GM10847 (cell line): ENCODE data around the gene AKAP9.

ENCODE experiments used
- POLR2A ChIP-seq: IDR thresholded peaks from 2 replicates; pipeline ENCODE4 v1.6.1; 2011; ENCODE audit not compliant: insufficient read length; ENCODE audit errors: extremely low read depth

AKAP9 gene

DNA sequence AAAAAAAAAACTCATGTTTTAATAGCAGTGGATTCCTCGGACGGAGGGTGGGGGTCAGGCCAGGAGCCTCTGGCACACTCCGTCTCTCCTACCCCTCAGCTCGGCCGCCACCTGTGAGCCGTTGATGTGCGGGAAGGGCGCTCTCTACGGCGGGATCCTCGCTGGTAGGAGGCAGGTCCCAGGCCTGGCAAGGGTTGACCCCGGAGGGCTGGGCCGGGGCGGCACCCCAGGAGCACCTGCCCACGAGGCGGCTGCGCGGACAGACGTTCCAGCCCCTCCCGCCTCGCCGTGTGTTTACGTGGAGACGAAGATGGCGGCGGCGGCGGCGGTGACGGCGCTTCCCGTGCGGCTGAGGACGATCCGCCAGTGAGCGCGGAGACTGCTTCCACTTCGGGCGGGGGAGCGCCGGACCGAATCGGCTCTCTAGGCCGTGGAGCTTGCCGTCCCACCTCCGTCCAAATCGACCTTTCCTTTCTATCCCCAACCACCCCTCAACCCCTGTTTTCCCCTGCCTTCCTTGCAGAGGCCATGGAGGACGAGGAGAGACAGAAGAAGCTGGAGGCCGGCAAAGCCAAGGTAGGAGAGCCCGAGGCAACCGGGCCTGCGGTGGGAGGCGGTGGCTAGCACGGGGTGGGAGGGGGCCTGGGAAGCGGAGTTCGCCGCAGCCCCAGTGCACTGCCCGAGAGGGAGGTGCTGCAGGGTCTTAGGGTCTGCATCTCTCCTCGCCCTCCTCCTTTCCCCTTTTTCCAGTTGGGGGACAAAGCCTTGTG is at the start of gene AKAP9:
Gene AKAP9, plus strand, starts transcription at position 291 of the 770 bp plus-strand sequence. Its CDS starts 238 bp downstream, at position 529.
- TF ChIP-seq POLR2A = peak; percentile 67

DNA sequence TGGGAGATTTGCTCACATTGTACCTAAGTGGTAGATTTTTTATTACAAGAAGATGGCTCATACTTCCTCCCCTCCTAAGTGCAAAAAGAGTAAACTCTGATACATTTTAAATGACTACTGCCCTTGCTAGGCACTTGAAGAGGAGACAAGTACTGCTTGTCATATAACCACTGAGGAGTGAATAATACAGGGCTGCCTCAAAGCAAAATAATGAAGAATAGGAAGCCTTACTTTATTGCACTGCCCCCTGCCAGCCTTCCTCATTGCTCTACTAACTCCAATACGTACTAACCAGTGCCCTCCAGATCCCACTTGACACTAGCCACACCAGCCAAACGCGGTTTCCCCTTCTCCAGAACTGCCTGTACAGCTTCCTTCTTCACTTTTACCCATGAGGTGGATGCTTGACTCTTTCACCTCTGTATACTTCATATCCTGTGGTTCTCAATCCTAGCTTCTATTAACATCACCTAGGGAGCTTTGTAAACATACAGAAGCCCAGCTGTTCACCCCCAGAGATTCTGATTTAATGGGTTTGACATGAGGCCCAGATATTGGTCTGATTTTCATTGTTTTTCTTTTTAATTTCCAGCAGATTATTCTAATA is 48.5 kb upstream of the AKAP9 start:
- no peak for TF ChIP-seq POLR2A

DNA sequence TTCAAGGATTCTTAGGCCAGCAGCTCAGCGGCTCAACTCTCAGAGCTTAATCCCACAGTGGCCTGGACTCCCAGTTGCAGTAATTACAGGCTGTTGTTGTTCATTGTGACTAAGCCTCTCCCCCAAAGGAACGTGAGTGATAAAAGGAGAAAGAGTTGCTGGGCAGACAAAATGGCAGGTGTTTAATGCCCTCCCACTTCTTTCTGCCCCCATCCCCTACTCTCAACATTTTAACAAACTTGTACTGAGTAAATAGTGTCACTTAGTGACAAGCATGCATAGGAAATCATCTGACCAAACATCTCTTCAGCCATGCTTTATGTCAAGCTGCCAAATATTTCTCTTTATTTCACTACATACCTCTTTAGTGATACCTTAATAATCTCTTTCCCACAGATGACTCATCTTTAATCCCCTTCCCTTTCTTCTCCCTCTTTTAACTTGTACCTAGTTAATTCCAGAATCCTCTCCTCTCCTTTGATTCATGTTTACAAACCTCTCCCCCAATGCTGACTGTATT is 47.8 kb upstream of the AKAP9 start:
- TF ChIP-seq POLR2A = no peak

DNA sequence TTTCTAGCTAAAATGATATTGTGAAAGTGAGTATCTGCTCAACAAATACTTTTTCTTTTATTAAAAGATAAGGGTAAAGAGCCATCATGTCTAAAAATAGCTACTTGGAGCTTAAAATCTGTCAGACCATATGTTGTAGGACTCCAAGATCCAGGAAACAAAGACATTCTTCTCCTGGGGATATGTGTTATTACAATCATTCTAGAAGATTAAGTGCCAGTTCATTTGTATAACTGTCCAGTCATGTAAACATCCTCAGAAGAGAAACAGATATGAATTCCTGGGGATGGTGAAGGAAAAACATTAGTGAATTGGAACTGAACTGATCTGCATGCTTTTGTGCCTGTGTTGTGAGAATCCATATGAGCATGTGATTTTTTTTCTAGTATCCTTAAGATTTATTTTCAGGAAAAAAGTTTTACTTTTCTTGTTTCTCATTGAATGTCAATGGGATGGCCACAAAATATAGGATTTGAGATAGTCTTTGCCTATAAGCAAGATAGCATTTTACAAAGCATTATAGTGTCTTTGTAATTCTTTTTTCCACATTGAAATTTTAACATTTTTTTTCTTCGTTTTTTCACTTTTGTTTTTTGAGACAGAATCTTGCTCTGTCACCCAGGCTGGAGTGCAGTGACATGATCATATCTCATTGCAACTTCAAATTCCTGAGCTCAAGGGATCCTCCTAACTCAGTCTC is 45.7 kb upstream of the AKAP9 start:
- no peak for TF ChIP-seq POLR2A

DNA sequence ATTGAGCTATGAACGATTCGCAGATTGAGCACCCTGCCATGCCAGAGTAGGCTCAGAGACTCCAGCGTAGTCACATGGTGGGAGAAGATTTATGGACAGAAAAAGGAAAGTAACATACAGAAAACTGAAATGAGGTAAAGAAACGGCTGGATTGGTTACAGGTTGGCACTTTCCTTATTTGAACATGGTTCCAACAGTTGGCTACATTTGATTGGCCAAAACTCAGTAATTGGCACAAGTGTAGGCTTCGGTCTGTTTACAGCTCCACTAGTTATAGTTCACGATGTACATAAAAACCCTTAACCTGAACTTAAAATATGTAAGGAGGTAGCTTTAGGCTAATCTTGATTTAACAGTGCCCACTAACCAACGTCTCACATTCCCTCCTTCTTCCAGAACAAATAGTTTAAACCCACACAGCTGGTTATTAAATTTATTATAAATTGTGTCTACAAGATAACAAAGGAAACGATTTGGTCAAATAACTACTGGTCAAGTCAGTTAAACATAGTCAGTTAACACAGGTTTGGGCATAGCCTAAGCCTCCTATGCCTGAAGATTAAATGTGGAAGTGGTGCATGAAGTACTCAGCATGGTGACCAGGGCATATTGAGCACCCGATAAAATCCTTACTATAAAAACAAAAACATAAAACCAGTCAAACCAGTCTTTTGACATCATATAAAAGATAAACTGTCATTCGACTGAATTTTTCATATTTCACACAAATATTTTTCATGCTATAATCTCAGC is 42.2 kb upstream of the AKAP9 start:
- no peak for TF ChIP-seq POLR2A

DNA sequence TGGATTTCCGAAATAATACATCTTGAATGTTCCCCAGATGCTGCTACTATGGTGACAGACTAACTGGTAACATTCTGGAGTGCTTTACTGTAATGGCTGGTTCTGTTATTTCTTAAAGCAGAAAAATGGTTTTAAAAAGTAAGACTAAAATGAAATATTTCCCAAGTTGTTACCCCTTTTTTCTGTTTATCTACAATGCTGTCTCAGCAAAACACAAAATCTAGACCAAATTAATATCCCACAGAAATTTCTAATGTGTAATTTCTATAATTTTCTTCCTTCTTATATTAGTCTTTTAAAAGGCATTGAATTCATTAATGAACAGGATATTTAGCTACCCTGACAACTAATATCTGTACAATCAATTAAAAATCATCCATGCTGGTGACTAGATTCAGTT is 41.1 kb upstream of the AKAP9 start:
- TF ChIP-seq POLR2A = no peak

DNA sequence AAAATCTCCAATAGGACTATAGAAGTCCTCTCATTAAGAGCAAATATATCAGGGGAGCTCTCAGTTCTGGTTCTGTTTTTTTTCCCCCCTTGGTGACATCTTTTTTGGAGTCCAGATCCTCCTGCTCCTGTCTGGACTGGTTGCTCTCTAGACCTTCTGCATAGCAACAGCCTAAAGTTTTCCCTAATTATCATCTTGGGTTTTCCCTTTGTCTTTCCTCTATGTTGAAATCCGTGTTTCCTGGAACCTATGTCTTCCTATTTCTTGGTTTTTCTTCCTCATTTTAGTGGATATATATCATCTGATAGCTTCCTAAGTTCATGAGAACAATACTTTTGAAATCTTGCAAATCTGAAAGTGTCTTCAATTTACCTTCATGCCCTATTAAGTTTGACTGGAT is 30.5 kb upstream of the AKAP9 start:
- TF ChIP-seq POLR2A = no peak

DNA sequence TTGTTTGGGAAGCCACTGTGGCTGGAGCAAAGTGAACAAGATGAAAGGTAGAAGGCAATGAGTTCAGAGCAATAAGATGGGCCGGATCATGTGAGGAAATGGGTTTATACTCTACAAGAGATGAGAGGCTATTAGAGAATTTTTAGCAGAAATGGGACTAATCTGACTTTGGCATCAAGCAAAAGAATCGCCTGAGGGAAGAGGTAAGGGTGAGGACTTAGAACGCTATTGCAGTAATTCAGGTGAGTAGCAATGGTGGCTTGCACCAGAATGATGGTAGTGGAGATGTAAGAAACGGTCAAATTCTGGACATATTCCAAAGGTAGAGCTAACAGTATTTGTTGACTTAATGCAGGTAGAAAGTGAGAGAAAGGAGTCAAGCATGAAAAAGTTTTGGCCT is 29.5 kb upstream of the AKAP9 start:
- TF ChIP-seq POLR2A = no peak

DNA sequence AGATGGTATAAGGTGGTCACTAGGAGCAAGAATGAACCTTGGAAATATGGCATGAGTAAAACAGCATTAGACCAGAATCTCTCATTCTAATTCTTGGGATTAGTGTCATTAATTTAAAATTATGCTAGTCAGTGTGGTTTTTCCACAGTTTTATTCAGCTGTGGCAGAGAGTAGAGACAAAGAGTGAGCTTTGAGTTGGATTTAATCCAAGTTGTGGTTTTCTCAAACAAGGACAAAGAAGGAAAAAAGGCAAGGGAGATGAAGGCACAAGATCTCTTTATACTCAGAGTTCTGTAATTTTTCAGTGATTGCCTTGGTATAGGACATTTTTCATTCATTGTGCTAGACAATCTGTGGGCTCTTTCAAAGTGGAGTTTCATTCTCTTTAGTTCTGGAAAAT is 28.2 kb upstream of the AKAP9 start:
- no peak for TF ChIP-seq POLR2A

DNA sequence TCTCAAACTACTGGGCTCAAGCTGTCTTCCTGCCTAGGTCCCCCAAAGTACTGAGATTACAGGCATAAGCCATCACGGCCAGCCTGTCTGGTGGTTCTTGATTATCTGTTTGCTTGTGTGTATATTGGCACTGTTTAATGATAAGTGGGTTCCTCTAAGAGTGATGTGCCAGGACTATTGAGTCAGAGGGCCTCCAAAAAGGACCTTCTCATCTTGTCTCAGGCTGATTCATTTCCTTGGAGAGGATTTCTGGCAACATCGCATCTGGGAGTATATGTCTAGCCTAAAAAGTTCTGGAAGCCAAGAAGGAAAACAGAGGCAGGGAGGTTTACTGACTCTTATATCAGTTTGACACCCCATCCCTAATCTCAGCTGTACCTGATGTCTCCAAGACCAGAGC is 27.1 kb upstream of the AKAP9 start:
- TF ChIP-seq POLR2A = no peak

DNA sequence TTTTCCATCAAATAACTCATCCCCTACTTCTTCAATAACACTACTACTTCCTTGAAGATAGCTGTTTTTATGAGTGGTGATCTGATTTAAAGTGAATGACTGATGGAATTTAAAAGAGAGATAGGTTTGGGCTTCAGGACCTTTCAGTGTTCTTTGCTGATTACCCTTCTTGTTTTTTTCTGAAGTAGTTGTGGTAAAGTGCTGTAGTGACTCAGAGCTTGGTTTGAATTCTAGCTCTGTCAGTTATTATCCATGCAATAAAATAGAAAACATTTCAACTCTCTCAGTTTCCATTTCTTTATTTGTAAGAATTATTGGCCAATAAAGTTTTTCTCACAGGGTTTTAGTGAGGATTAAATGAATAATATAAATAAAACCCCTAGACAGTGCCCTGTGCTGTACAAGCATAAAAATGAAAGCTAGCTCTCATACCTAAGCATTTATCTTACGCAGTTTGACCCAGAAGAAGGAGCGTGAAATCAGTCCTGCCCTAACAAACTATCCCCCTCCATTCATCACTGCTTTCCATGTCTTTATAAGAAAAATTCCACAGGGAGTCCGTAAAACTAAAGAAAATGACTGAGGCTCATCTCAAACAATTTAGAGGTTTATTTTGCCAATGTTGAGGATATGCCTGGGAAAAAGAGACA is 25.1 kb upstream of the AKAP9 start:
- TF ChIP-seq POLR2A = no peak

DNA sequence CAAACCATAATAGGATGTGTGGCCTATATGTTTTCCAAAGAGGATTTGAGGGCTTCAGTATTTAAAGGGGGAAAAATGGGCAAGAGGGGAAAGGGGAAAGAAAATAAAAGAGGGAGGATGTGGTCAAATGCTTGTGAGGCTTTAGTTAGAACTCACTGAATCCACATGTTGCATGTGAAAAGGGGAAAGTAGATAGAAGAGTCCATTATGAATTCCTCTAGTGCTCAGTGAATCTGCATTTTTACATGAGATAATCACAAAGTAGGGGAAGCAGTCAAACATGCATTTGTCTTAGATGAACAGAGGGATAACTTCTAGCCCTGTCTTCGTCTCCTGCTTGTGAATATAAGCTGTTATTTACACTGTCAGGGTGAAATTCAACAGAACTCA is 24.6 kb upstream of the AKAP9 start:
- TF ChIP-seq POLR2A = no peak

DNA sequence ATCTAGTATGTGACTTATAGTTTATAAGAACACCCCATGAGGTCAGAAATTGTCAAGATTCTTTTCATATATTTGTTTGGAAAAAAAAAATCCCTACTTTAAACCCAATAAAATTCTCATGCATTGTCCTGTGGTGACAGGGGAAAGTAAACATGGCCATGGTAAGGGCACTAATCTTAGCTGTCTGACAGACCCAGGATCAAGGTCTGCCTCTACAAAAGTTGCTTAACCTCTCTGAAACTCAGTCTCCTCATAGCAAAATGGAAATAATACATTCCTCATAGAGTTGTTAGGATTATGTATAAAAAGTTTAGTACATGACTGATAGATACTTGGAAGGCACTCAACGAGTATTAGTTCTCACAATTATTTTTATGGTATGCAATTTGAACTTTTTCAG is 22.3 kb upstream of the AKAP9 start:
- no peak for TF ChIP-seq POLR2A

DNA sequence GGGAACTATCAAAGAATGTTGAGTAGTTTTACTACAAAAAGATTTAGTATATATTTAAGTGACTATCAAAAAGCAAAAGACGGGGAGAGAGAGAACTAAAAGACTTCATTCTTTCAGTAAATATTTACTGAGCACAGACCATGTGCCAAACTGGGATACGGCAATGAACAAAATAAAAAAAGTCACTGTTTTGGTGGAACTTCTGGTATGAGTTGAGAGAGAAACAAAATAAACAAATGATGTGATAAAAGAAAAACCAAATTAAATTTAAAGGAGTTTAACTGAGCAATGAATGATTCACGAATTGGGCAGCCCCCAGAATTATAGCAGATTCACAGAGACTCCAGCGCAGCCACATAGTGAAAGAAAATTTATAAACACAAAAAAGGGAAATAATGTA is 17.8 kb upstream of the AKAP9 start:
- TF ChIP-seq POLR2A = no peak

DNA sequence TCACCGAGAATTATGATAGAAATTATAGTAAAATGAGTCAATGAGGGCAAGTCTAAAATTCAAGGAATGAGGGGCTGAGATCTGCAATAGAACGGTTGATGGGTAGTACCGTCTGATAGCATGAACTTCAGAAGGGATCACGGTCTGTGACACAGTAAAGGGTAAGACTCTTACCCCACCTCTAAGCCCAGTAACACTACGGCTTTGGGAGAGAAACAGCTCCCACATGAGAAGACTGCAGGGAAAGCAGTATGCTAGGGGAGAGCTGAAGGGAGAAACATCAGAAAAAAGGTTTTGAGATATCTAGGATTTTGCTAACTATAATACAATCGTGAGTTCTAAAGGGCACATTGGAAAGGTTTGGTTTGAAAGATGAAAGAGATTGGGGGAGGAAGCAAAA is 12.8 kb upstream of the AKAP9 start:
- no peak for TF ChIP-seq POLR2A
